Smooth muscle cell (in vitro differentiated cells): ENCODE data around the gene SIGLEC6. TPM values are rescaled to one million over a fixed set of nuclear protein-coding genes. Genes with fewer than 3 reads are reported as not detected.

ENCODE experiments used
- DNase-seq: peaks from one replicate; lab custom pipeline; 2025; ENCODE audit not compliant: unreplicated experiment; lab: John Stamatoyannopoulos, UW
- H2AFZ ChIP-seq: fragments of 200-600 bp; sonication (generic); 2 replicates; pipeline ENCODE4 v1.6.0; 2016; ENCODE audit warnings: antibody characterized with exemption, low read depth, mild to moderate bottlenecking
- H3F3A ChIP-seq: fragments of 200-600 bp; sonication (generic); 2 replicates; pipeline ENCODE4 v1.6.0; 2017; ENCODE audit warnings: antibody characterized with exemption, low read depth
- H3K27ac ChIP-seq: fragments of 200-600 bp; sonication (generic); 2 replicates; pipeline ENCODE4 v1.5.1; 2016; ENCODE audit warnings: low read depth, mild to moderate bottlenecking
- H3K27me3 ChIP-seq: fragments of 200-600 bp; sonication (generic); 2 replicates; pipeline ENCODE4 v1.6.1; 2016; ENCODE audit warnings: low read depth, mild to moderate bottlenecking
- H3K36me3 ChIP-seq: fragments of 200-600 bp; sonication (generic); 2 replicates; pipeline ENCODE4 v1.5.1; 2016; ENCODE audit warnings: low read depth
- H3K4me1 ChIP-seq: fragments of 200-600 bp; sonication (generic); 2 replicates; pipeline ENCODE4 v1.5.1; 2016; ENCODE audit warnings: low read depth
- H3K4me2 ChIP-seq: fragments of 200-600 bp; sonication (generic); 2 replicates; pipeline ENCODE4 v1.6.0; 2016; ENCODE audit warnings: mild to moderate bottlenecking
- H3K4me3 ChIP-seq: fragments of 200-600 bp; sonication (generic); 2 replicates; pipeline ENCODE4 v1.5.1; 2016; ENCODE audit warnings: mild to moderate bottlenecking
- H3K79me2 ChIP-seq: fragments of 200-600 bp; sonication (generic); 2 replicates; pipeline ENCODE4 v1.6.0; 2016; ENCODE audit warnings: low read depth, mild to moderate bottlenecking
- H3K9ac ChIP-seq: fragments of 200-600 bp; sonication (generic); 2 replicates; pipeline ENCODE4 v1.6.0; 2016; ENCODE audit warnings: low read depth
- H3K9me3 ChIP-seq: fragments of 200-600 bp; sonication (generic); replicated peaks from 2 replicates; pipeline ENCODE4 v1.5.1; 2016; ENCODE audit warnings: low read depth
- H4K20me1 ChIP-seq: fragments of 200-600 bp; sonication (generic); 2 replicates; pipeline ENCODE4 v1.6.0; 2016; ENCODE audit warnings: low read depth
- CTCF ChIP-seq: fragments of 200-600 bp; sonication (generic); IDR thresholded peaks from 2 replicates; pipeline ENCODE4 v1.5.1; 2017; ENCODE audit warnings: borderline replicate concordance, mild to moderate bottlenecking, antibody characterized with exemption; ENCODE audit not compliant: insufficient read depth, poor library complexity, severe bottlenecking
- WGBS: methylation state at CpG from one replicate; pipeline ENCODE4 v1.1.7; 2016; ENCODE audit warnings: low lambda C conversion rate; 5-methylcytosine and 5-hydroxymethylcytosine counted together
- polyA plus RNA-seq: library from polyadenylated mRNA; unstranded; fragments of >200 nt; fragmentation: Nextera tagmentation; extraction: Ambion mirVana; gene quantifications from 2 replicates; pipeline ENCODE4 v1.2.1, GENCODE V29; 2016
- total RNA-seq: library from RNA; depleted of rRNA; stranded (reverse); fragments of >200 nt; gene quantifications from 2 replicates; pipeline ENCODE4 v1.2.3, GENCODE V29; 2014

SIGLEC6 gene
- total and polyA plus RNA-seq, 2 experiments from 2014 or later, result 2.0 TPM; not detected in 1

- Histone ChIP-seq H3K36me3 (no peaks in the 10 kb centered on the region), H3K27ac (no peak overlapping the region), H3K4me2 (no peak overlapping the region), H3K9me3 (peaks cover 4% of the 10 kb centered on the region), H3K9ac (no peak overlapping the region), H3K4me1 (no peaks in the 10 kb centered on the region), H2AFZ (no peak overlapping the region), H3K79me2 (no peaks in the 10 kb centered on the region), H4K20me1 (no peaks in the 10 kb centered on the region), H3K4me3 (no peak overlapping the region), H3F3A (no peaks in the 10 kb centered on the region), H3K27me3 (no peaks in the 10 kb centered on the region)
- 77% methylated on average over 5 of the region's 6 CpGs for WGBS
- DNase-seq, result no peak
- TF ChIP-seq CTCF, result no peak
These were observed 33.3 kb upstream of the SIGLEC6 start for GRCh38 chr19:51564791-51565190.

GRCh38 chr19:51560339-51560738, 28.9 kb upstream of the SIGLEC6 start:
- Histone ChIP-seq H3K4me1 (no peaks in the 10 kb centered on the region), H3K4me3 (no peak overlapping the region), H3K9me3 (peaks cover 4% of the 10 kb centered on the region), H3F3A (no peaks in the 10 kb centered on the region), H3K4me2 (no peak overlapping the region), H3K79me2 (no peaks in the 10 kb centered on the region), H3K27ac (no peak overlapping the region), H3K36me3 (no peaks in the 10 kb centered on the region), H3K9ac (no peak overlapping the region), H2AFZ (no peak overlapping the region), H3K27me3 (no peaks in the 10 kb centered on the region), H4K20me1 (no peaks in the 10 kb centered on the region)
- no peak for TF ChIP-seq CTCF
- 50% methylated on average over 4 of the region's 4 CpGs for WGBS
- DNase-seq, result no peak

- no peak overlapping the region for H2AFZ ChIP-seq
- no peaks in the 10 kb centered on the region for H3K27me3 ChIP-seq
- H4K20me1 ChIP-seq, result no peaks in the 10 kb centered on the region
- H3K36me3 ChIP-seq, result no peaks in the 10 kb centered on the region
- DNase-seq, result no peak
- H3K9me3 ChIP-seq, result peaks cover 4% of the 10 kb centered on the region
- H3K4me1 ChIP-seq, result no peaks in the 10 kb centered on the region
- no peak overlapping the region for H3K9ac ChIP-seq
- no peak overlapping the region for H3K4me2 ChIP-seq
- TF ChIP-seq CTCF, result no peak
- H3K4me3 ChIP-seq, result no peak overlapping the region
- H3K79me2 ChIP-seq, result no peaks in the 10 kb centered on the region
- no peak overlapping the region for H3K27ac ChIP-seq
- 43% methylated on average over 1 of the region's 1 CpG for WGBS
- H3F3A ChIP-seq, result no peaks in the 10 kb centered on the region
These were observed 27.8 kb upstream of the SIGLEC6 start for GRCh38 chr19:51559240-51559639.

GRCh38 chr19:51552996-51553725, 21.7 kb upstream of the SIGLEC6 start:
- WGBS, result 48% methylated on average over 19 of the region's 20 CpGs
- TF ChIP-seq CTCF, result no peak
- no peaks in the 10 kb centered on the region for H4K20me1 ChIP-seq
- H3K9me3 ChIP-seq, result no peaks in the 10 kb centered on the region
- H3K27ac ChIP-seq, result no peak overlapping the region
- no peaks in the 10 kb centered on the region for H3F3A ChIP-seq
- H3K9ac ChIP-seq, result no peak overlapping the region
- no peak overlapping the region for H3K4me2 ChIP-seq
- no peaks in the 10 kb centered on the region for H3K4me1 ChIP-seq
- DNase-seq, result peak; percentile 2
- no peak overlapping the region for H2AFZ ChIP-seq
- H3K36me3 ChIP-seq, result no peaks in the 10 kb centered on the region
- H3K27me3 ChIP-seq, result no peaks in the 10 kb centered on the region
- H3K79me2 ChIP-seq, result no peaks in the 10 kb centered on the region
- no peak overlapping the region for H3K4me3 ChIP-seq
